ENCODE data around the gene TNFAIP6.

TNFAIP6 gene

DNA sequence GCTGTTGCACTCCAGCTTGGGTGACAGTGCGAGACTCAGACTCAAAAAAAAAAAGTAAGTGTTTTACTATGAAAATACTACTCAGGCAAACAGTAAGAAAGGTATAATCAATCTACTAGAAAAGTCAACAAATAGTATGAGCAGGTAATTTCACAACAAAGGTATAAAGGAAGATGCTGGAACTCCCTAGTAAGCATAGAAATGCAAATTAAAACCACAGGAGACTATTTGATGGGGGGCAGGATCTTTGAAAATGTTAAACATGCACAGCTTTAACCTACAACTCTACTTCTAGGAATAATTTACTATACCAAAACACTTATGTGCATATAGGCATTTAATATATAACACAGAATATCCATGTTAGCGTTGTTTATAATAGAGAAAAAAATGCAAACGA lies 24.3 kb upstream of the TNFAIP6 start:
- H3K27ac ChIP-seq: no peak overlapping the region
- no peak overlapping the region for H3K4me3 ChIP-seq
- H3K4me1 ChIP-seq: no peaks in the 10 kb centered on the region
- TF ChIP-seq CTCF (IDR thresholded peaks at IDR 0.05): no peak
- H3K36me3 ChIP-seq: no peaks in the 10 kb centered on the region
- no peaks in the 10 kb centered on the region for H3K9me3 ChIP-seq
- no peak for DNase-seq
- no peaks in the 10 kb centered on the region for H3K27me3 ChIP-seq
- intact Hi-C loops (cut with DNase I; ENCODE audit: low total_unique reads): no loop called here

DNA sequence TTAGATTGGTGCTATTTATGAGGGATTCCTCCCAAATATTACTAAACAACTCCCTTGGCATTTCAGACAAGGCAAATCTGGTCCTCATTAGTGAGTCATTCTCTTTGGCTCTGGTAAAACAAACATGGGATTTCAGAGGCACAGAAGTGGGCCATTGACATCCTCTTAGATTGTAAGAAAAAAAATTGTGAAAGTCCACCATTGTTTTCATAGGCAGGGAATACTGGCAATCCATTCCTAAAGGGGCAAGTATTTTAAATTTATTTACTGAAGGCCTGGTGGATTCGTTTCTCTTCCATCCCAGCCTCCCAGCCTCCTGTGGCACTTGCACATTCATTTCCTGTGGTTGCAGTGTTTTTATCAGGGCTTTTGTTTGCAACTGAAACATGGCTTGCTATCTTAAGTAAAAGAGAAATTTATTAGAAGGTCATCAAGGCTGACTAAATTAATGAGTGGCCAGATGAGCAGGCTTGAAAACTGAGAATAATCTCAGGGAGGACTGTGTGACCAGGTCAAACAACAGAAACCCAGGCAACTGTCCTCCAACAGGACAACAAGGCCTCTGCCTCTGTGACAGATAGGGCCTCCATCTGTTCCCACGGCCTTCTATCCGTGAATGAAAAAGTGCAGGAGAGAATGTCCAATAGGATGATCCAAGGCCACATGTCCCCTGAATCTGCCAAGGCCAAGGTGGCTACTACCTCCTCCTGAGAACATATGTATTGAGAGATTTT lies 23.1 kb upstream of the TNFAIP6 start:
- no peaks in the 10 kb centered on the region for H3K9me3 ChIP-seq
- TF ChIP-seq CTCF (IDR thresholded peaks at IDR 0.05): no peak
- no peaks in the 10 kb centered on the region for H3K4me1 ChIP-seq
- DNase-seq: no peak
- H3K27me3 ChIP-seq: no peaks in the 10 kb centered on the region
- intact Hi-C loops (cut with DNase I; ENCODE audit: low total_unique reads): no loop called here
- no peak overlapping the region for H3K4me3 ChIP-seq
- no peaks in the 10 kb centered on the region for H3K36me3 ChIP-seq
- peak overlapping the region; percentile 17 to 34 for H3K27ac ChIP-seq

DNA sequence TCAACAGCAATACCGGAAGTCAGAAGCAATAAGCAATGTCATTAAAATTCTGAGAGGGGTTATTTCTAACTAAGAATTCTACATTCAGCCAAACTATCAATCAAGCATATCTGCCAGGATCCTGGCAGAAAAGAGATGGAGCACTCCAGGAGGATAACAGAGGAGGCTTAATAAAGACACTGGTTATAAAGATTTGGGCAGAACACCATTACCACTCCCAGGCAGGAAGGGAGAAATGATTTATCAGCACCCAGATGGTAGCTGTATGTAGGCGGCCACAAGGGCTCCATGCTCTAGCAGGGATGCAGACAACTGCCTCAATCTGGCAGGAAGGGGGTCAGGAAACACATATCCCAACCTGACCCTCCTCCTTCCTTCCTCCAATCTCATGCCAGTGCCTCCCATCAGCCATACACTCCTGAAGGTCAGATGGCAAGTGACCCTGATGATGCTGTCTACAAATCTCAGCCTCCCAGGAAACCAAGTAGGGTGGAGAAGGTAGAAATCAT lies 20.5 kb upstream of the TNFAIP6 start:
- no peaks in the 10 kb centered on the region for H3K4me1 ChIP-seq
- H3K36me3 ChIP-seq: no peaks in the 10 kb centered on the region
- no peak overlapping the region for H3K4me3 ChIP-seq
- no peaks in the 10 kb centered on the region for H3K9me3 ChIP-seq
- H3K27ac ChIP-seq: no peak overlapping the region
- TF ChIP-seq CTCF (IDR thresholded peaks at IDR 0.05): no peak
- intact Hi-C loops (cut with DNase I; ENCODE audit: low total_unique reads): no loop called here
- H3K27me3 ChIP-seq: no peaks in the 10 kb centered on the region
- DNase-seq: no peak

DNA sequence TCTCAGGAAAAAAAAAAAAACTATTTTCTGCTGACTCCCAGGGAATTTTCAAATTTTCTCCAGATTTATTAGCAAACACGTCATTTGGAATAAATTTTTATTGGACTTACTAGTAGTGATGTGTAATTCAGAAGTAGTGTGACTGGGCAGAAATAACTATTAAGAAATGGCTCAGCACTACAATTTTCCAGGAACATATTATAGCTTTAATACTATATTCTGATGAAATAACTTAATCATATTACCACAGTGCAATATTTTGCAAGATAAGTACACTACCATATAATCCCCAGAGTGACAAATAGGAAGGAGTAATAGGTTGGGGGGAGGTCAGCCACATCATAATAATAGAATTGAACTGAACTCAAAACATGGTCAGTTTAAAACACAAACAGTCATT lies 19.7 kb upstream of the TNFAIP6 start:
- Histone ChIP-seq H3K36me3 (no peaks in the 10 kb centered on the region), H3K27ac (no peak overlapping the region), H3K9me3 (no peaks in the 10 kb centered on the region), H3K4me3 (no peak overlapping the region), H3K4me1 (no peaks in the 10 kb centered on the region), H3K27me3 (no peaks in the 10 kb centered on the region)
- no peak for TF ChIP-seq CTCF (IDR thresholded peaks at IDR 0.05)
- DNase-seq: no peak
- intact Hi-C loops (cut with DNase I; ENCODE audit: low total_unique reads): no loop called here

DNA sequence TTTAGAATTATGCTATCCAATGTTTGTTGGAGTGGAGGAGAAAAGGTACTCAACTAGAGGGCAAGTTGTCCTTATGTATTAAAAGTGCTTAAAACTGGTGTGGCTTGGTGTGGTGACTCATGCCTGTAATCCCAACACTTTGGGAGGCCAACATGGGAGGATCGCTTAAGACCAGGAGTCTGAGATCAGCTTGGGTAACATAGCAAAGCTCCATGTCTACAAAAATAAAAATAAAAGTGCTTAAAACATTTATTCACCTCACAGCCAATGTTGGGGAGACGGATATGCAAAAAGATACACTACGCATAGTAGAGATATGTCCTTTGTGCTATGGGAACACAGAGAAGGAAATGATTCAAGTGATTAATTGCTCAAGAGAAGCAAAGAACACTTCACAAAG lies 19.3 kb upstream of the TNFAIP6 start:
- DNase-seq: no peak
- H3K4me3 ChIP-seq: no peak overlapping the region
- intact Hi-C loops (cut with DNase I; ENCODE audit: low total_unique reads): no loop called here
- no peaks in the 10 kb centered on the region for H3K36me3 ChIP-seq
- no peaks in the 10 kb centered on the region for H3K27me3 ChIP-seq
- H3K27ac ChIP-seq: no peak overlapping the region
- H3K4me1 ChIP-seq: no peaks in the 10 kb centered on the region
- no peak for TF ChIP-seq CTCF (IDR thresholded peaks at IDR 0.05)
- no peaks in the 10 kb centered on the region for H3K9me3 ChIP-seq

All from tibial artery (tissue), 4 donors.